NB4 (cell line): ENCODE data around the gene ROR2.

Experiments
- MYC ChIP-seq: IDR thresholded peaks from 2 replicates; pipeline ENCODE4 v1.6.1; 2011; ENCODE audit warnings: low read depth, low read length
- TF ChIP-seq, protein P1 (sequence below): IDR thresholded peaks from one replicate; pipeline ENCODE4 v1.5.1; 2012; ENCODE audit warnings: low read depth, low read length

DNA sequence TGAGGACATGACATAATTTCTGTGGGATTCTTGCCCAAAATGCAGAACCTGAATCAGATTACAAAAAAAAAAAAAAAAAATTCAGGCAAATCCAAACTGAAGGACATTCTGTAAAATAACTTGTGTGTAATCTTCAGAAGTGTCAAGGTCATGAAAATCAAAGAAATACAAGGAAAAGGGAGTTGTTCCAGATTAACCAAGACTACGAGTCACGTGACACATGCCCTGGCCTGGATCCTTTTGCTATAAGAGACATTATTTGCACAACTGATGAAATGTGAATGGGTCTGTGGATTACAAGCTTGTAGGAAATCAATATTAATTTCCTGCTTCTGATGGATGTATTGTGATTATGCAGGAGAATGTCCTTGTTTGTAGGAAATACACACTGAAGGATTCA, 309.6 kb downstream of the ROR2 start:
- no peak for TF ChIP-seq MYC
- TF ChIP-seq, protein P1, sequence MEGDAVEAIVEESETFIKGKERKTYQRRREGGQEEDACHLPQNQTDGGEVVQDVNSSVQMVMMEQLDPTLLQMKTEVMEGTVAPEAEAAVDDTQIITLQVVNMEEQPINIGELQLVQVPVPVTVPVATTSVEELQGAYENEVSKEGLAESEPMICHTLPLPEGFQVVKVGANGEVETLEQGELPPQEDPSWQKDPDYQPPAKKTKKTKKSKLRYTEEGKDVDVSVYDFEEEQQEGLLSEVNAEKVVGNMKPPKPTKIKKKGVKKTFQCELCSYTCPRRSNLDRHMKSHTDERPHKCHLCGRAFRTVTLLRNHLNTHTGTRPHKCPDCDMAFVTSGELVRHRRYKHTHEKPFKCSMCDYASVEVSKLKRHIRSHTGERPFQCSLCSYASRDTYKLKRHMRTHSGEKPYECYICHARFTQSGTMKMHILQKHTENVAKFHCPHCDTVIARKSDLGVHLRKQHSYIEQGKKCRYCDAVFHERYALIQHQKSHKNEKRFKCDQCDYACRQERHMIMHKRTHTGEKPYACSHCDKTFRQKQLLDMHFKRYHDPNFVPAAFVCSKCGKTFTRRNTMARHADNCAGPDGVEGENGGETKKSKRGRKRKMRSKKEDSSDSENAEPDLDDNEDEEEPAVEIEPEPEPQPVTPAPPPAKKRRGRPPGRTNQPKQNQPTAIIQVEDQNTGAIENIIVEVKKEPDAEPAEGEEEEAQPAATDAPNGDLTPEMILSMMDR = no peak
